H1 (cell line): Measurements from ENCODE around the gene LEFTY1. TPM values are rescaled to one million over a fixed set of nuclear protein-coding genes. Genes with fewer than 3 reads are reported as not detected.

Experiments used
- CTCF ChIA-PET: fragments of 300-600 bp; sonication (Branson Sonifier 250); formaldehyde crosslinking; loops from one replicate; lab custom pipeline; 2021; ENCODE audit not compliant: partially characterized antibody; lab: Charles Lee
- POLR2A ChIA-PET: fragments of 300-600 bp; sonication (Branson Sonifier 250); formaldehyde crosslinking; loops from one replicate; lab custom pipeline; 2021; ENCODE audit warnings: inconsistent platforms; ENCODE audit not compliant: partially characterized antibody; lab: Charles Lee
- DNase-seq, 2 experiments: peaks; one replicate each; pipeline versions ENCODE4 v3.0.0 to v3.0.0-alpha.2; 2010 to 2022; ENCODE audit warnings: low spot score in 2 of 2, low read depth in 1 of 2, mixed read lengths in 1 of 2
- FAIRE-seq: peaks from 2 replicates; lab custom pipeline; 2011; peaks lifted over from hg19 to GRCh38; lab: Jason Lieb, UNC
- H2AFZ ChIP-seq: 2 replicates; pipeline ENCODE4 v1.8.1; 2012; ENCODE audit warnings: low read length, inconsistent platforms
- H2AK5ac ChIP-seq: 2 replicates; pipeline ENCODE4 v1.6.1; 2013; ENCODE audit warnings: low read depth, low read length
- H2BK120ac ChIP-seq: replicated peaks from 2 replicates; pipeline ENCODE3; 2013; ENCODE audit warnings: low read depth, low read length, inconsistent platforms
- H2BK12ac ChIP-seq: 2 replicates; pipeline ENCODE4 v1.6.1; 2013; ENCODE audit warnings: low read depth, low read length
- H2BK15ac ChIP-seq: 2 replicates; pipeline ENCODE4 v1.6.1; 2013; ENCODE audit warnings: low read length
- H2BK20ac ChIP-seq: 2 replicates; pipeline ENCODE4 v1.6.1; 2013; ENCODE audit warnings: low read length
- H2BK5ac ChIP-seq: 2 replicates; pipeline ENCODE4 v1.6.1; 2013; ENCODE audit warnings: low read depth, low read length
- H3K14ac ChIP-seq: 2 replicates; pipeline ENCODE4 v1.6.1; 2013; ENCODE audit warnings: inconsistent platforms; ENCODE audit not compliant: insufficient read length
- H3K18ac ChIP-seq: 2 replicates; pipeline ENCODE4 v1.6.1; 2013; ENCODE audit warnings: low read length; ENCODE audit errors: extremely low read depth
- H3K23ac ChIP-seq: 2 replicates; pipeline ENCODE4 v1.6.1; 2013; ENCODE audit warnings: inconsistent platforms; ENCODE audit not compliant: insufficient read length
- H3K23me2 ChIP-seq: 2 replicates; pipeline ENCODE4 v1.6.1; 2013; ENCODE audit warnings: low read depth, low read length
- H3K27ac ChIP-seq: 2 replicates; pipeline ENCODE4 v1.6.1; 2011; ENCODE audit warnings: low read depth, low read length, inconsistent platforms
- H3K27me3 ChIP-seq, 4 experiments: replicated peaks in 1 of 4; 1 replicate in 1 of 4; 2 replicates in 3 of 4; pipeline versions ENCODE4 v1.6.1 to v1.8.1; 2011 to 2013; ENCODE audit warnings: low read length in 3 of 4, mild to moderate bottlenecking in 3 of 4, inconsistent platforms in 2 of 4, mixed read lengths in 2 of 4, moderate library complexity in 1 of 4; ENCODE audit not compliant: control insufficient read depth in 3 of 4, insufficient read depth in 3 of 4; ENCODE audit errors: extremely low read depth in 1 of 4
- H3K36me3 ChIP-seq, 4 experiments: 2 replicates each; pipeline versions ENCODE4 v1.6.1 to v1.8.1; 2011 to 2013; ENCODE audit warnings: mild to moderate bottlenecking in 4 of 4, low read length in 3 of 4, moderate library complexity in 2 of 4, control low read depth in 1 of 4, inconsistent platforms in 1 of 4; ENCODE audit not compliant: insufficient read depth in 4 of 4, control insufficient read depth in 2 of 4
- H3K4ac ChIP-seq: replicated peaks from 2 replicates; pipeline ENCODE3; 2013; ENCODE audit warnings: low read length, low read depth, mixed read lengths, inconsistent platforms; ENCODE audit not compliant: insufficient read length
- H3K4me1 ChIP-seq, 4 experiments: replicated peaks in 1 of 4; 1 replicate in 1 of 4; 2 replicates in 3 of 4; pipeline versions ENCODE4 v1.6.1 to v1.8.1; 2011 to 2013; ENCODE audit warnings: low read length in 3 of 4, inconsistent platforms in 2 of 4, mixed read lengths in 1 of 4; ENCODE audit not compliant: insufficient read depth in 4 of 4, control insufficient read depth in 3 of 4
- H3K4me2 ChIP-seq, 2 experiments: 2 replicates each; pipeline versions ENCODE4 v1.6.1 to v1.8.1; 2011 to 2013; ENCODE audit warnings: low read depth in 2 of 2, low read length in 2 of 2, control low read depth in 1 of 2, inconsistent platforms in 1 of 2, mild to moderate bottlenecking in 1 of 2; ENCODE audit not compliant: insufficient read depth in 1 of 2
- H3K4me3 ChIP-seq, 4 experiments: fragments of 200-600, 300-600 bp in 1 of 4; sonication (generic), shearing (Covaris generic), sonication (Bioruptor Twin) in 1 of 4; 2 replicates each; pipeline versions ENCODE4 v1.5.1 to v1.8.1; 2011 to 2016; ENCODE audit warnings: low read length in 4 of 4, low read depth in 3 of 4, control low read depth in 2 of 4, inconsistent platforms in 2 of 4, mild to moderate bottlenecking in 2 of 4, mixed read lengths in 1 of 4, moderate library complexity in 1 of 4; ENCODE audit not compliant: insufficient read depth in 2 of 4; ENCODE audit errors: extremely low read depth in 1 of 4
- H3K56ac ChIP-seq: replicated peaks from 2 replicates; pipeline ENCODE3; 2013; ENCODE audit warnings: low read depth, mild to moderate bottlenecking, mixed read lengths, low read length, inconsistent platforms; ENCODE audit not compliant: insufficient read length
- H3K79me1 ChIP-seq: 2 replicates; pipeline ENCODE4 v1.6.1; 2013; ENCODE audit warnings: low read depth, low read length, control low read depth
- H3K79me2 ChIP-seq, 2 experiments: 2 replicates each; pipeline versions ENCODE4 v1.6.1 to v1.8.1; 2012 to 2013; ENCODE audit warnings: low read length in 2 of 2, mild to moderate bottlenecking in 2 of 2, inconsistent platforms in 1 of 2; ENCODE audit not compliant: insufficient read depth in 2 of 2, control insufficient read depth in 1 of 2
- H3K9ac ChIP-seq, 4 experiments: replicated peaks in 1 of 4; 1 replicate in 1 of 4; 2 replicates in 3 of 4; pipeline versions ENCODE4 v1.6.1 to v1.8.1; 2011 to 2013; ENCODE audit warnings: low read depth in 3 of 4, low read length in 3 of 4, control low read depth in 2 of 4, mild to moderate bottlenecking in 2 of 4, moderate library complexity in 2 of 4, inconsistent platforms in 1 of 4; ENCODE audit errors: extremely low read depth in 1 of 4
- H3K9me3 ChIP-seq, 2 experiments: 2 replicates each; pipeline versions ENCODE4 v1.6.1 to v1.8.1; 2012 to 2013; ENCODE audit warnings: mild to moderate bottlenecking in 2 of 2, moderate library complexity in 2 of 2, control low read depth in 1 of 2, inconsistent platforms in 1 of 2, low read depth in 1 of 2, low read length in 1 of 2, mixed read lengths in 1 of 2; ENCODE audit not compliant: insufficient read depth in 2 of 2
- H4K20me1 ChIP-seq, 2 experiments: replicated peaks in 1 of 2; 2 replicates each; pipeline versions ENCODE3 to v1.8.1; 2011 to 2013; ENCODE audit warnings: inconsistent platforms in 2 of 2, low read length in 2 of 2, mild to moderate bottlenecking in 1 of 2; ENCODE audit not compliant: insufficient read depth in 2 of 2, control insufficient read depth in 1 of 2
- H4K5ac ChIP-seq: 2 replicates; pipeline ENCODE4 v1.6.1; 2013; ENCODE audit warnings: low read length, low read depth, mixed read lengths, inconsistent platforms; ENCODE audit not compliant: insufficient read length
- H4K8ac ChIP-seq: 2 replicates; pipeline ENCODE4 v1.8.0; 2013; ENCODE audit warnings: mild to moderate bottlenecking, moderate library complexity, low read length, inconsistent platforms; ENCODE audit not compliant: insufficient read depth; ENCODE audit errors: extremely low read depth
- H4K91ac ChIP-seq: replicated peaks from 2 replicates; pipeline ENCODE3; 2013; ENCODE audit warnings: low read length, mixed read lengths, inconsistent platforms; ENCODE audit not compliant: insufficient read length
- ATF2 ChIP-seq: IDR thresholded peaks from 2 replicates; pipeline ENCODE4 v1.6.1; 2012; ENCODE audit warnings: low read length, inconsistent platforms
- CBX8 ChIP-seq: fragments of 300-800, 300-1000 bp; sonication (generic); IDR thresholded peaks from 2 replicates; pipeline ENCODE4 v1.7.1; 2016; ENCODE audit warnings: low read depth, low read length, borderline replicate concordance
- EP300 ChIP-seq, 2 experiments: IDR thresholded peaks; 1 replicate in 1 of 2; 2 replicates in 1 of 2; pipeline ENCODE4 v1.6.1; 2011 to 2012; ENCODE audit warnings: low read depth in 2 of 2, low read length in 2 of 2, mild to moderate bottlenecking in 2 of 2, borderline replicate concordance in 1 of 2, inconsistent platforms in 1 of 2, moderate library complexity in 1 of 2
- KDM5A ChIP-seq: fragments of 200-600 bp; IDR thresholded peaks from 2 replicates; pipeline ENCODE4 v1.7.1; 2012; ENCODE audit warnings: mild to moderate bottlenecking, low read length, inconsistent platforms, mixed read lengths
- MAFK ChIP-seq: IDR thresholded peaks from 2 replicates; pipeline ENCODE4 v1.6.1; 2012; ENCODE audit warnings: low read depth, mild to moderate bottlenecking, improper control_type of control experiment, low read length
- NRF1 ChIP-seq: IDR thresholded peaks from 2 replicates; pipeline ENCODE4 v1.6.1; 2011; ENCODE audit warnings: mild to moderate bottlenecking, low read depth, low read length, improper control_type of control experiment
- SIX5 ChIP-seq: IDR thresholded peaks from 2 replicates; pipeline ENCODE4 v1.6.1; 2011; ENCODE audit warnings: mild to moderate bottlenecking, low read depth, low read length
- SP2 ChIP-seq: IDR thresholded peaks from 2 replicates; pipeline ENCODE4 v1.6.1; 2012; ENCODE audit warnings: mild to moderate bottlenecking, low read length, inconsistent platforms
- SRF ChIP-seq: IDR thresholded peaks from 2 replicates; pipeline ENCODE4 v1.6.1; 2011; ENCODE audit warnings: mild to moderate bottlenecking, low read depth, low read length, moderate library complexity
- WGBS, 2 experiments: shearing (Covaris generic) in 1 of 2; methylation state at CpG; one replicate each; pipeline versions ENCODE4 v1.1.6 to v1.1.7; 2013 to 2015; ENCODE audit warnings: low lambda C conversion rate in 2 of 2, mixed read lengths in 2 of 2, inconsistent platforms in 1 of 2, low coverage in 1 of 2, missing lambda C conversion rate in 1 of 2; ENCODE audit not compliant: insufficient replicate concordance in 2 of 2, insufficient coverage in 1 of 2, insufficient read length in 1 of 2; ENCODE audit errors: extremely low coverage in 1 of 2, missing lambda C conversion rate in 1 of 2; 5-methylcytosine and 5-hydroxymethylcytosine counted together
- polyA plus RNA-seq, 7 experiments: library from polyadenylated mRNA; depleted of rRNA in 3 of 7; stranded (reverse) in 5 of 7; unstranded in 2 of 7; fragments of >200 nt in 5 of 7; fragments of 200-250 nt in 2 of 7; gene quantifications; 1 replicate in 5 of 7; 2 replicates in 1 of 7; 4 replicates in 1 of 7; pipeline versions ENCODE4 v1.2.1 to v1.2.3, GENCODE V29; 2011 to 2013; ENCODE audit warnings: missing spikeins in 2 of 7, mixed read lengths in 2 of 7
- total RNA-seq: library from RNA; stranded (reverse); fragmentation: NEBNext Ultra II Directional; extraction: Animal tissue kit (Norgen Biotek cat#: 25700); gene quantifications from 2 replicates; pipeline ENCODE4 v1.2.1, GENCODE V29; 2021

Gene LEFTY1
- total and polyA plus RNA-seq, 2 of the 8 experiments (the other 6 are each of a cell fraction or from before 2014, with no cell fraction given): 4.5 to 11.7 TPM

- peak overlapping the region; percentile 44 for H2BK120ac ChIP-seq
- H3K23me2 ChIP-seq: no peaks in the 10 kb centered on the region; the same call in 1 of the 2 replicates
- H3K79me1 ChIP-seq: no peaks in the 10 kb centered on the region
- H2BK5ac ChIP-seq: peak overlapping the region; percentile 88; the same call in 1 of the 2 replicates
- no peak for DNase-seq
- H4K8ac ChIP-seq: no peak overlapping the region
- H4K5ac ChIP-seq: no peak overlapping the region
- WGBS, 2 experiments: 67% methylated on average over 6 of the region's 6 CpGs; no CpG with 5 or more reads in 1 of the 2 experiments
- H2AK5ac ChIP-seq: peak overlapping the region; percentile 95
- H3K14ac ChIP-seq: no peak overlapping the region
- H3K9me3 ChIP-seq: no peaks in the 10 kb centered on the region
- peak overlapping the region in 1 of 2 experiments; percentile 45; a peak in 3 of 4 replicates for H3K4me2 ChIP-seq
- POLR2A ChIA-PET: interaction anchor here (0.8 to 5.7 kb wide), 10 partner anchors 8 to 45 kb away, joined by 3 to 27 read pairs (median 4); partner anchors contain the start of gene TMEM63A
- peak overlapping the region; percentile 96 for H2BK12ac ChIP-seq
- H3K79me2 ChIP-seq: no peaks in the 10 kb centered on the region
- peak overlapping the region; percentile 93; the same call in 1 of the 2 replicates for H3K18ac ChIP-seq
- peak overlapping the region; percentile 81 for H2BK15ac ChIP-seq
- H3K27me3 ChIP-seq: peaks cover 0 to 14% (median 6%) of the 10 kb centered on the region in 4 experiments; a peak in 4 of 7 replicates
- H3K4me3 ChIP-seq: no peak overlapping the region
- CTCF ChIA-PET: interaction anchor here (0.6 to 21.3 kb wide), 7 partner anchors 8 to 118 kb away, joined by 3 to 406 read pairs (median 6); partner anchors contain the start of gene TMEM63A
- H4K20me1 ChIP-seq: no peaks in the 10 kb centered on the region
- no peak overlapping the region for H2AFZ ChIP-seq
- peak overlapping the region; percentile 95 for H4K91ac ChIP-seq
- peaks cover 10 to 34% (median 22%) of the 10 kb centered on the region in 4 experiments for H3K4me1 ChIP-seq
- peak overlapping the region; percentile 90; the same call in 1 of the 2 replicates for H2BK20ac ChIP-seq
- peak overlapping the region; percentile 71 for H3K4ac ChIP-seq
- no peak overlapping the region for H3K23ac ChIP-seq
- no peaks in the 10 kb centered on the region for H3K36me3 ChIP-seq
- H3K9ac ChIP-seq: no peak overlapping the region
- H3K27ac ChIP-seq: no peak overlapping the region
- no peak overlapping the region for H3K56ac ChIP-seq
- no peak for FAIRE-seq
- TF ChIP-seq SP2 (no peak), NRF1 (no peak), EP300 (IDR thresholded peaks at IDR 0.05; ENCODE audit: borderline replicate concordance in 1 of 2, low read depth in 2 of 2, low read length in 2 of 2) (peak in 1 of 2 experiments; percentile 64; a peak in 1 of 3 replicates), MAFK (no peak), ATF2 (no peak), KDM5A (no peak), SIX5 (no peak), CBX8 (no peak), SRF (no peak)
Measured at GRCh38 chr1:225890346-225891228, 1.6 kb upstream of the LEFTY1 start.
